ENCODE measurements around the gene CCDC102B.

DNA sequence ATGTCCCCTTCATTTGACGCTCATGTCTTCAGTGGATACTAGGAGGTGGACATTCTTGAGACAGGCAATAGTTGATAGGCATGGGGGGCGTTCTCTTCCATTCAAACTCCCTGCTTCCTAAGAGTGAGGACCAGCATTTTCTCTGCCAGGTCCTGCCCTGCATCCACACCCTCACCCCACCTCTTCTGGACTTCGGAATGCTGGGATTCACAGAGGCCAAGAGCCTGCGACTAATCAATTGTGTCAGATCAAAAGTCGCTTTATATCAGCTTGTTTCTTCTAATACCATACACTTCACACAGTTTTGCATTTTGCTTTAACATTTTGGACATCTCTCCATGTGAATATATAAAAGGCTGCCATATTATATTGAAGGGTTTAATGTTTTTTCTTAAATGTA, 210.7 kb downstream of the CCDC102B start:
- TF ChIP-seq, protein P1, sequence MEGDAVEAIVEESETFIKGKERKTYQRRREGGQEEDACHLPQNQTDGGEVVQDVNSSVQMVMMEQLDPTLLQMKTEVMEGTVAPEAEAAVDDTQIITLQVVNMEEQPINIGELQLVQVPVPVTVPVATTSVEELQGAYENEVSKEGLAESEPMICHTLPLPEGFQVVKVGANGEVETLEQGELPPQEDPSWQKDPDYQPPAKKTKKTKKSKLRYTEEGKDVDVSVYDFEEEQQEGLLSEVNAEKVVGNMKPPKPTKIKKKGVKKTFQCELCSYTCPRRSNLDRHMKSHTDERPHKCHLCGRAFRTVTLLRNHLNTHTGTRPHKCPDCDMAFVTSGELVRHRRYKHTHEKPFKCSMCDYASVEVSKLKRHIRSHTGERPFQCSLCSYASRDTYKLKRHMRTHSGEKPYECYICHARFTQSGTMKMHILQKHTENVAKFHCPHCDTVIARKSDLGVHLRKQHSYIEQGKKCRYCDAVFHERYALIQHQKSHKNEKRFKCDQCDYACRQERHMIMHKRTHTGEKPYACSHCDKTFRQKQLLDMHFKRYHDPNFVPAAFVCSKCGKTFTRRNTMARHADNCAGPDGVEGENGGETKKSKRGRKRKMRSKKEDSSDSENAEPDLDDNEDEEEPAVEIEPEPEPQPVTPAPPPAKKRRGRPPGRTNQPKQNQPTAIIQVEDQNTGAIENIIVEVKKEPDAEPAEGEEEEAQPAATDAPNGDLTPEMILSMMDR (IDR thresholded peaks at IDR 0.05; ENCODE audit: insufficient read depth, low read length), result no peak
- TF ChIP-seq POLR2AphosphoS5 (IDR thresholded peaks at IDR 0.05; ENCODE audit: low read depth), result no peak
- TF ChIP-seq GABPA (IDR thresholded peaks at IDR 0.05; ENCODE audit: low read depth), result no peak
